Duodenal mucosa (tissue), 2 donors: ENCODE measurements around the gene MAGI3.

Experiments used
- H3K27ac ChIP-seq: one replicate; pipeline ENCODE4 v1.7.0; 2013; ENCODE audit warnings: low read depth, low read length
- H3K27me3 ChIP-seq, 2 donors: one replicate each; pipeline ENCODE4 v1.7.0; 2013; ENCODE audit warnings: low read length in 2 of 2, control low read depth in 1 of 2; ENCODE audit not compliant: insufficient read depth in 2 of 2, control insufficient read depth in 1 of 2
- H3K36me3 ChIP-seq, 2 donors: one replicate each; pipeline ENCODE4 v1.7.0; 2013; ENCODE audit warnings: low read length in 2 of 2, control low read depth in 1 of 2; ENCODE audit not compliant: insufficient read depth in 2 of 2, control insufficient read depth in 1 of 2
- H3K4me1 ChIP-seq, 2 donors: one replicate each; pipeline ENCODE4 v1.7.0; 2013; ENCODE audit warnings: low read length in 2 of 2, control low read depth in 1 of 2; ENCODE audit not compliant: insufficient read depth in 2 of 2, control insufficient read depth in 1 of 2
- H3K4me3 ChIP-seq, 2 donors: one replicate each; pipeline ENCODE4 v1.7.0; 2013; ENCODE audit warnings: low read length in 2 of 2, low read depth in 1 of 2
- H3K9ac ChIP-seq, 2 donors: one replicate each; pipeline ENCODE4 v1.7.0; 2013; ENCODE audit warnings: low read length in 2 of 2, low read depth in 1 of 2
- H3K9me3 ChIP-seq, 2 donors: one replicate each; pipeline ENCODE4 v1.7.0; 2013; ENCODE audit warnings: low read length in 2 of 2, control low read depth in 1 of 2; ENCODE audit not compliant: control insufficient read depth in 1 of 2

MAGI3 gene

DNA sequence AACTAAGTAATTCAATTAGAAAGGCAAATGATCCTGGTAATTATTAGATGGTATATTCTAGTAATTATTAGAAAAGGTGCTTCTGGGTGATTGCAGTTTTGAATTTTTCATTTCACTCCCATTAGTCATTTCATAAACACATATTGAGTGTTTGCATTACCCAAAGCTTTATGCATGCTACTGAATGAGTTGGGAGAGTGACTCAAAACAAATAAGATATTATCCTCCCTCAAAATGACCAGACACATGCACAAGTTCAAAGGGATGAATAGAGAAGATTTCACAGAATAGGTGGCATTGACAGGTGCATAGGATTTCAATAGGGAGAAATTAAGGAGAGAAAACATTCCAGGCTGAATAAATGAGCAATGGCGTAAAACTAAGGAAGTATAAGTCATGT, 284.3 kb downstream of the MAGI3 start:
- Histone ChIP-seq H3K27ac (no peak overlapping the region), H3K27me3 (no peaks in the 10 kb centered on the region), H3K9ac (no peak overlapping the region), H3K9me3 (no peaks in the 10 kb centered on the region), H3K4me1 (no peaks in the 10 kb centered on the region), H3K4me3 (no peak overlapping the region), H3K36me3 (peaks cover 0 to 23% of the 10 kb centered on the region in 2 donors)

DNA sequence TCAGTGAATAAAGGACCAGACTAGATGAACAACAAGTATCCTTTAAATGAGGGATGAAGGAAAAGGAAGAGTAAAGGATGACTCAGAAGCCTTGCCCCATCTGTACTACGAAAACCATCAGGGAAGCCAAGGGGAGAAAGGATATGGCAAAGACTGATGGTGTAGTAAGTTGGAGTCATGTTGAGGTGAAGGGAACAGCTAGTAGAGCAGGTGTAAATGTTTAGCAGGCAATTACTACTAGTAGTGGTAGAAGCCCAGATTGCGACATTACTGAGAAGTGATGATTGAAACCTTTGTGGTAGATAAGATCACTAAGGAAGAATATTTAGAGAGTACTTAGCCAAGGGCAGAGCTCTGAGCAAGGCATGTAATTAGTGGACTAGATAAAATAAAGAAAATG, 285.0 kb downstream of the MAGI3 start:
- Histone ChIP-seq H3K36me3 (peaks cover 0 to 23% of the 10 kb centered on the region in 2 donors), H3K9ac (no peak overlapping the region), H3K9me3 (no peaks in the 10 kb centered on the region), H3K4me3 (no peak overlapping the region), H3K27me3 (no peaks in the 10 kb centered on the region), H3K27ac (no peak overlapping the region), H3K4me1 (no peaks in the 10 kb centered on the region)

DNA sequence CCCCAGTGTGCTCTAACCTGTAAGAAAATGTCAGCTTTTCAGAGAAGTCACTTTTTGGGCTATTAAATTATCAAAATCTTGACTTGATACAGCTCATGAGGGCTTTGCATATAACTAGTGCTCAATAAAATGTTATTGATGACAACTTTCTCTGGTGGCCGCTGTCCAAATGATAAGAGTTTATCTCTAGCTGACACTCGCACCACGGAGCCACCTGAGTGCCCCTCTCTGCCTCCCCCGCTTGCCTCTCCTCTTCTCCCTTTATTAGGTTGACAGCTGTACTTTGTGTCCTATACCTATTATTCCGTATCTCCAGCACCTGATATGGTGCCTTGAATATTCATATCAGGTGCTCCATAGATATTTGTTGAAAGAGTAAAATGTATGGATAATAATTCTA, 286.2 kb downstream of the MAGI3 start:
- no peaks in the 10 kb centered on the region for H3K27me3 ChIP-seq
- no peak overlapping the region for H3K9ac ChIP-seq
- no peaks in the 10 kb centered on the region for H3K4me1 ChIP-seq
- no peak overlapping the region for H3K4me3 ChIP-seq
- H3K36me3 ChIP-seq, result peaks cover 0 to 20% of the 10 kb centered on the region in 2 donors
- H3K9me3 ChIP-seq, result no peaks in the 10 kb centered on the region
- no peak overlapping the region for H3K27ac ChIP-seq

DNA sequence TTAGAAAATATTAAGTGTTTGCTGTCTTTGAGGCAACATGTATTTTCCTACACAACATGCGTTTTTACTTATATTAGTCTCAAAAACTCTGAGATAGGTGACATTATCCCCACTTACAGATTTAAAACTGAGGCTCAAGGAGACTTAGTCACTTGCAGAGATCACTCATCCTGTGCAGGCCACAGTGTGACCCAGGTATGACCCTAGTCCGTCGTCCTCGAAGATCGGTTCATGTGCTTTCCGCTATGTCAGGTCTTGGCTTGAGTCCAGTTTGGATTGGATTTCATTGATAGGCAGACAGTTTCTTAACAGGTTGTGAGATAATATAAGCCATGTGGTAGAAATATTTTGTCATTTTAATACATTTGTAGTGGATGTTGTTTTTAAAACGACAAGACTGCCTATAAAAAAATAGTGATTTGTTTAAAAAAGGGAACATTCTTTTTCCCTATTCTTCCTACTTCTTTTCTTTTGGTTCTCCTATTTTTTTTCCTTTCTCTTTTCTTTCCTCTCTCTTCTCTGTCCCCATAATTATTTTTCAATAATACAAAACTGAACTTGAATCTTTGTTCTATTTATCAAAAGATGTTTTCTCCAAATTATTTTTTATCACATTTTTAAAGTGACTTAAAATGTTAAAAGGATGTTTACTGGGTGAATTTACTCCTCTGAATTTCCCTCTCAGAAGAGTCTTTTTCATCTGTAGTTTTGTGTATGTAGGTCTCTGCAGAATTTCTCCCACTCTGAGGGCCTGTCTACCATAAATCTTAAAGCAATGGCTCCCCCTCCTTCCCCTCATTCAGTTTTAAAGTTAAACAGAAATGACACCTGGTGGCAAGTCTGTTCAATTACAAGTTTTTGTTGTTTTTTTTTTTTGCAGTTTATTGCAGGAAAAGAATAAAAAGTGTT, 287.2 kb downstream of the MAGI3 start:
- Histone ChIP-seq H3K27me3 (no peaks in the 10 kb centered on the region), H3K4me1 (no peaks in the 10 kb centered on the region), H3K9me3 (no peaks in the 10 kb centered on the region), H3K9ac (no peak overlapping the region), H3K27ac (no peak overlapping the region), H3K36me3 (peaks cover 0 to 12% of the 10 kb centered on the region in 2 donors), H3K4me3 (no peak overlapping the region)

DNA sequence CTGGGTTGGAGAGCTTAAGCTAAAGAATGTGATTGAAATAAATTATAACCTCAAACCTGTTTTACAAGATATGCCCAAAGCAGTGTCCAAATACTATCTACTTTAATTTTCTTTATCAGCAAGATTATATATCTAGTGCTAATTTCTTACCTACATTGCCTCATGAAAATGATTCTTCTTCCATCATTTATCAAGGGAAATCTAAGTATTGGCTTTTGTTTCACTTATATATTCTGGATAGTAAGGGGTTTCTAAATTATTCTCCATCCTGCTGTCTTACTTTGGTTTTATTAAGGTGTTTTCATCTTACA, 287.8 kb downstream of the MAGI3 start:
- no peaks in the 10 kb centered on the region for H3K4me1 ChIP-seq
- H3K36me3 ChIP-seq, result peaks cover 0 to 10% of the 10 kb centered on the region in 2 donors
- H3K27ac ChIP-seq, result no peak overlapping the region
- no peaks in the 10 kb centered on the region for H3K27me3 ChIP-seq
- H3K4me3 ChIP-seq, result no peak overlapping the region
- no peak overlapping the region for H3K9ac ChIP-seq
- H3K9me3 ChIP-seq, result no peaks in the 10 kb centered on the region

DNA sequence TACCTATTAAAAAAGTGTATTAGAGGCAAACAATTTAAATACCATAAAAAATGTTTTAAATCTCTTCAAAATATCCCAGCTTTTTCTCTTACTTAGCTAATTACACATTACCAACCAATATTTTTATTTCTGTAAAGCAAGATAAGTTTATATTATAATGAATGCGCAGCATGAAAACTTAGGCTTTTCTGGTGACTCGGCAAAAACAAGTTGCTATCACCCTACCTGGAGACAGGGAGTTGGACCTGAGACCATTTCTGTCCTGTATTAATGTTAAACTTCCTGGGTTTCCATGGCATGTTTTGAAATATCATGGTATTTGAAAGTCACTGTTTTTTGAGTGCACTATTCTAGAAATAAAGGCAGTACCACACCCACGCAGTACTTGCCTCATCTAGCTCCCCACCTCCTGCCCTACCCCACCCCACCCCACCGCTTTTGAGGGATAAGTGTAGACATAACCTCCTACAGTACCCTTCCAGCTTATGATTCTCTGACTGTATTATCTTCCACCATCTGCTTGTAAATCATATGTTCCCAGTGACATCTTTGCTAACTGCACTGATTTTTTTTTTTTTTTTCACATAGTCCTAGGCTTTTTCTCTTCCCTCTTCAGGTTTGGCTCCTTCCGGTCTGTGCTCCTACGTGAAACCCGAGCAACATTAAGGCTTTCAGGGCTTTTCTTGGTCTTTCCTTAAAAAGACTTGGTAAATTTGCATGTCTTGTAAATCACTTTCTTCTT, 291.5 kb downstream of the MAGI3 start:
- Histone ChIP-seq H3K27me3 (no peaks in the 10 kb centered on the region), H3K9ac (no peak overlapping the region), H3K36me3 (peaks cover 0 to 3% of the 10 kb centered on the region in 2 donors), H3K27ac (no peak overlapping the region), H3K4me3 (no peak overlapping the region), H3K4me1 (no peaks in the 10 kb centered on the region), H3K9me3 (no peaks in the 10 kb centered on the region)

DNA sequence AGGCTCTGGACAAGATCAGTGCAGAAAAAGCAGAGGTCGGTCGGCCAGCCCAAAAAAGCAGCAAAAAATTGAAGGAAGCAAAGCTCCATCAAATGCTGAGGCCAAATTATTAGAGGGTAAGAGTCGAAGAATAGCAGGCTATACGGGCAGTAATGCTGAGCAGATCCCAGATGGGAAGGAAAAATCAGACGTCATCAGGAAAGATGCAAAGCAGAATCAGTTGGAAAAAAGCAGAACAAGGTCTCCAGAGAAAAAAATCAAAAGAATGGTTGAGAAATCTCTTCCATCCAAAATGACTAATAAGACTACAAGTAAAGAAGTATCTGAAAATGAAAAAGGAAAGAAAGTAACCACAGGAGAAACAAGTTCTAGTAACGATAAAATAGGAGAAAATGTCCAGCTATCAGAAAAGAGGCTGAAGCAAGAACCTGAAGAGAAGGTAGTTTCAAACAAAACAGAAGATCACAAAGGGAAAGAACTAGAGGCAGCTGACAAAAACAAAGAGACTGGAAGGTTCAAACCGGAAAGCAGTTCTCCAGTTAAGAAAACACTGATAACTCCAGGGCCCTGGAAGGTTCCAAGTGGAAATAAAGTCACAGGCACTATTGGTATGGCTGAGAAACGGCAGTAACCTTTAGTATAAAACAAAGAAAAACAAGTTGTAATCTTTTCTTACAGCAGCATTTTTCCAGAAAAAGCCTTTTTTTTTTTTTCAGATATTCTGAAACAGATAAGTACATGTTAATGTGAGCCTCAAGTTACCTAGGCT, 293.3 kb downstream of the MAGI3 start:
- Histone ChIP-seq H3K27me3 (no peaks in the 10 kb centered on the region), H3K36me3 (peaks cover 0 to 3% of the 10 kb centered on the region in 2 donors), H3K4me3 (no peak overlapping the region), H3K27ac (no peak overlapping the region), H3K4me1 (no peaks in the 10 kb centered on the region), H3K9me3 (no peaks in the 10 kb centered on the region), H3K9ac (no peak overlapping the region)

DNA sequence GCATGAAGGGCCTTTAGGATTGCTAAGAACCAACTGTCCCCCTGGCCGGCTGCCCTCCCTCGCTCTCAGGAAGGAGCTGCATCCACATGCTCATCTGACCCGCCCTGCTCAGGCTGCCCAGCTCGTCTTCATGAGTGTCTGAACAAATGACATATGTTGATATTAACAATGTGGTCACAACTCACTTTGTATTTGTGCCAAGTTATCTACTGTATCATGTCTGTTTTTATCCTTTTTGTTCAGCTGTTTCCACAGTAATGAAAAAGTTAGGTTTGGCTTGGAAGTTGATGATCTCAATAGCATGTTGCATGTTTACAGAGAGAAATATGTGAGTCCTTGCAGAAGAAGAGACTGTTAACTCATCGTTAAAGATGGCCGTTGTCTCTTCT, 293.8 kb downstream of the MAGI3 start:
- Histone ChIP-seq H3K27ac (no peak overlapping the region), H3K4me3 (no peak overlapping the region)

DNA sequence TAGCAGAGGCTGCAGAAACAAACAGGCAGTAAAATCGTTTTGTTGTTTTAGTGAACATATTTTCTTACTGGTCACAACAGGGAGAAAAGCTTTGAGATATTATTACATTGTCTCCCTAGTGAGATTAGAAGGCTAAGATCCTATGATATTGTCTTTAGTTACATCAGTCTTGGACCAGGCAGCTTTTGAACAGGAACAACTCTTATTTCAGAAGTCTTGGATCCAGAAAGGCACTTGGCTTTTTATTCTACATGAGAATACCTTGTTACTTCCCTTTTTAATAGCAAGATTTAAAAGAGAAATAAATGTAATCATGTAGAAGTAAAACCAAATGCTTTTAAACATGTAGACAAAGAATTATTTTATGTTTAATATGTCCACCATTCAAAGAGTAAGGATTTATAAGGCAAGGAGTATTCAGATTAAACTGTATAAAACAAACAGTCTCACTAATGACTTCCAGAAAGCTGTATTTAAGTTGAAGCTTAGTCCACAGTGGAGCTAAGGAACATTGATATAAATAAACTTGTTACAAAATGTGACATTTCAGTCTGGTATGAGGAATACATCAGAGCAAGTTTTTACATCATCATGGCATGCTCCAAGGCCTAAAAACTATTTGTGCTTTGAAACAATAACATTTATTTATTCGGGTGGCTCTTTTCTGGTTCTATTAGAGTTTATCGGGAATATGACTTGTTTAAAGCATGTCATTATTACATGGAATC, 296.7 kb downstream of the MAGI3 start:
- Histone ChIP-seq H3K9me3 (no peaks in the 10 kb centered on the region), H3K36me3 (peaks cover 0 to 7% of the 10 kb centered on the region in 2 donors), H3K4me1 (no peaks in the 10 kb centered on the region), H3K4me3 (no peak overlapping the region), H3K27ac (no peak overlapping the region), H3K27me3 (no peaks in the 10 kb centered on the region), H3K9ac (no peak overlapping the region)

More for the DNA sequence above, 293.8 kb downstream of the MAGI3 start:
- H3K27me3 ChIP-seq, result no peaks in the 10 kb centered on the region
- H3K9me3 ChIP-seq, result no peaks in the 10 kb centered on the region
- H3K4me1 ChIP-seq, result no peaks in the 10 kb centered on the region
- H3K9ac ChIP-seq, result no peak overlapping the region
- H3K36me3 ChIP-seq, result peaks cover 0 to 3% of the 10 kb centered on the region in 2 donors
